Suprapubic skin (tissue), 4 donors: ENCODE data around the gene ATP13A3. TPM values are rescaled to one million over a fixed set of nuclear protein-coding genes. Genes with fewer than 3 reads are reported as not detected.
A peak's percentile ranks its signal among the peaks of the same experiment; 100 is the strongest.

Source experiments
- DNase-seq, 2 donors: peaks; one replicate each; pipeline ENCODE4 v3.0.0-alpha.2; 2019; ENCODE audit warnings: low spot score in 2 of 2
- H3K27ac ChIP-seq: fragments of 200-600 bp; sonication (generic); one replicate; pipeline ENCODE4 v1.5.1; 2019
- H3K27me3 ChIP-seq: fragments of 200-600 bp; sonication (generic); one replicate; pipeline ENCODE4 v1.5.1; 2019
- H3K36me3 ChIP-seq: fragments of 200-600 bp; sonication (generic); one replicate; pipeline ENCODE4 v1.5.1; 2019
- H3K4me1 ChIP-seq: fragments of 200-600 bp; sonication (generic); one replicate; pipeline ENCODE4 v1.5.1; 2019
- H3K4me3 ChIP-seq: fragments of 200-600 bp; sonication (generic); one replicate; pipeline ENCODE4 v1.5.1; 2019; ENCODE audit warnings: mild to moderate bottlenecking
- H3K9me3 ChIP-seq: fragments of 200-600 bp; sonication (generic); one replicate; pipeline ENCODE4 v1.5.1; 2019
- CTCF ChIP-seq, 2 donors: fragments of 200-600 bp in 1 of 2; fragments of 450-650 bp in 1 of 2; sonication (generic) in 1 of 2; IDR thresholded peaks; one replicate each; pipeline ENCODE4 v1.5.1; 2016 to 2019; ENCODE audit warnings: antibody characterized with exemption in 2 of 2, mild to moderate bottlenecking in 1 of 2, moderate library complexity in 1 of 2
- EP300 ChIP-seq: sonication (generic); formaldehyde crosslinking; IDR thresholded peaks from one replicate; pipeline ENCODE4 v1.6.1; 2017; ENCODE audit warnings: antibody characterized with exemption
- POLR2A ChIP-seq, 2 donors: fragments of 450-650 bp; IDR thresholded peaks; one replicate each; pipeline ENCODE4 v1.6.1; 2017; ENCODE audit warnings: antibody characterized with exemption in 2 of 2, mild to moderate bottlenecking in 2 of 2, moderate library complexity in 2 of 2
- POLR2AphosphoS5 ChIP-seq, 3 donors: sonication (generic); formaldehyde crosslinking; IDR thresholded peaks; one replicate each; pipeline ENCODE4 v1.6.1; 2017; ENCODE audit warnings: antibody characterized with exemption in 3 of 3
- WGBS: methylation state at CpG from one replicate; pipeline ENCODE4 v1.1.5; 2018; 5-methylcytosine and 5-hydroxymethylcytosine counted together
- total RNA-seq, 4 donors: library from RNA; depleted of rRNA; stranded (reverse); fragments of >200 nt; gene quantifications; one replicate each; pipeline ENCODE4 v1.1.0, GENCODE V29; 2016

ATP13A3 gene
- total RNA-seq, 4 donors from 2014 or later = 49.3 to 76.0 (median 64.0) TPM

GRCh38 chr3:194382196-194382891 lies 104.5 kb downstream of the ATP13A3 start:
- peaks cover 4% of the 10 kb centered on the region for H3K4me1 ChIP-seq
- TF ChIP-seq CTCF (IDR thresholded peaks at IDR 0.05) (no peak), EP300 (no peak), POLR2AphosphoS5 (IDR thresholded peaks at IDR 0.05) (no peak), POLR2A (IDR thresholded peaks at IDR 0.05) (no peak)
- no peaks in the 10 kb centered on the region for H3K36me3 ChIP-seq
- no peak overlapping the region for H3K4me3 ChIP-seq
- peaks cover 32% of the 10 kb centered on the region for H3K27me3 ChIP-seq
- WGBS = 85% methylated on average over 20 of the region's 20 CpGs
- DNase-seq = peak in 1 of 2 donors; percentile 73
- no peak overlapping the region for H3K27ac ChIP-seq
- no peaks in the 10 kb centered on the region for H3K9me3 ChIP-seq

- H3K9me3 ChIP-seq = no peaks in the 10 kb centered on the region
- peaks cover 32% of the 10 kb centered on the region for H3K27me3 ChIP-seq
- peaks cover 4% of the 10 kb centered on the region for H3K4me1 ChIP-seq
- TF ChIP-seq CTCF (IDR thresholded peaks at IDR 0.05) (no peak), POLR2AphosphoS5 (IDR thresholded peaks at IDR 0.05) (no peak), POLR2A (IDR thresholded peaks at IDR 0.05) (no peak), EP300 (no peak)
- H3K4me3 ChIP-seq = no peak overlapping the region
- 37% methylated on average over 8 of the region's 17 CpGs for WGBS
- no peaks in the 10 kb centered on the region for H3K36me3 ChIP-seq
- no peak overlapping the region for H3K27ac ChIP-seq
- peak in 1 of 2 donors; percentile 61 for DNase-seq
These were observed 105.3 kb downstream of the ATP13A3 start for GRCh38 chr3:194381460-194381875.

GRCh38 chr3:194380326-194380725 lies 106.5 kb downstream of the ATP13A3 start:
- Histone ChIP-seq H3K9me3 (no peaks in the 10 kb centered on the region), H3K27ac (no peak overlapping the region), H3K36me3 (no peaks in the 10 kb centered on the region), H3K4me3 (no peak overlapping the region), H3K4me1 (peaks cover 4% of the 10 kb centered on the region), H3K27me3 (peaks cover 23% of the 10 kb centered on the region)
- DNase-seq = peak in 1 of 2 donors; percentile 45
- WGBS = 82% methylated on average over 7 of the region's 7 CpGs
- TF ChIP-seq POLR2A (IDR thresholded peaks at IDR 0.05) (no peak), EP300 (no peak), POLR2AphosphoS5 (IDR thresholded peaks at IDR 0.05) (no peak), CTCF (IDR thresholded peaks at IDR 0.05) (no peak)

- 78% methylated on average over 9 of the region's 9 CpGs for WGBS
- H3K27ac ChIP-seq = no peak overlapping the region
- no peak overlapping the region for H3K4me3 ChIP-seq
- peaks cover 4% of the 10 kb centered on the region for H3K4me1 ChIP-seq
- DNase-seq = peak in 1 of 2 donors; percentile 48
- TF ChIP-seq CTCF (IDR thresholded peaks at IDR 0.05) = no peak
- no peak for TF ChIP-seq EP300
- no peak for TF ChIP-seq POLR2A (IDR thresholded peaks at IDR 0.05)
- TF ChIP-seq POLR2AphosphoS5 (IDR thresholded peaks at IDR 0.05) = no peak
- H3K27me3 ChIP-seq = peaks cover 23% of the 10 kb centered on the region
- H3K36me3 ChIP-seq = no peaks in the 10 kb centered on the region
- no peaks in the 10 kb centered on the region for H3K9me3 ChIP-seq
These were observed 107.2 kb downstream of the ATP13A3 start for GRCh38 chr3:194379651-194380050.

GRCh38 chr3:194379231-194379630 lies 107.6 kb downstream of the ATP13A3 start:
- H3K27me3 ChIP-seq = peaks cover 23% of the 10 kb centered on the region
- no peak for TF ChIP-seq POLR2AphosphoS5 (IDR thresholded peaks at IDR 0.05)
- TF ChIP-seq CTCF (IDR thresholded peaks at IDR 0.05) = no peak
- no peak for TF ChIP-seq POLR2A (IDR thresholded peaks at IDR 0.05)
- TF ChIP-seq EP300 = no peak
- no peaks in the 10 kb centered on the region for H3K9me3 ChIP-seq
- no peaks in the 10 kb centered on the region for H3K36me3 ChIP-seq
- H3K27ac ChIP-seq = no peak overlapping the region
- 98% methylated on average over 6 of the region's 6 CpGs for WGBS
- peaks cover 4% of the 10 kb centered on the region for H3K4me1 ChIP-seq
- H3K4me3 ChIP-seq = no peak overlapping the region
- DNase-seq = peak in 1 of 2 donors; percentile 54
